H1 (cell line): ENCODE measurements around the gene WDFY3. TPM values are rescaled to one million over a fixed set of nuclear protein-coding genes. Genes with fewer than 3 reads are reported as not detected.

Source experiments
- NRF1 ChIP-seq: IDR thresholded peaks from 2 replicates; pipeline ENCODE4 v1.6.1; 2011; ENCODE audit warnings: mild to moderate bottlenecking, low read depth, low read length, improper control_type of control experiment
- SIX5 ChIP-seq: IDR thresholded peaks from 2 replicates; pipeline ENCODE4 v1.6.1; 2011; ENCODE audit warnings: mild to moderate bottlenecking, low read depth, low read length
- SP2 ChIP-seq: IDR thresholded peaks from 2 replicates; pipeline ENCODE4 v1.6.1; 2012; ENCODE audit warnings: mild to moderate bottlenecking, low read length, inconsistent platforms
- TAF7 ChIP-seq: optimal IDR thresholded peaks from 2 replicates; pipeline ENCODE3; 2011; ENCODE audit warnings: low read depth, mild to moderate bottlenecking, inconsistent platforms, low read length, moderate library complexity, borderline replicate concordance
- TEAD4 ChIP-seq: IDR thresholded peaks from 2 replicates; pipeline ENCODE4 v1.6.1; 2012; ENCODE audit warnings: low read depth, low read length, inconsistent platforms, mixed read lengths
- polyA plus RNA-seq, 7 experiments: library from polyadenylated mRNA; depleted of rRNA in 3 of 7; stranded (reverse) in 5 of 7; unstranded in 2 of 7; fragments of >200 nt in 5 of 7; fragments of 200-250 nt in 2 of 7; gene quantifications; 1 replicate in 5 of 7; 2 replicates in 1 of 7; 4 replicates in 1 of 7; pipeline versions ENCODE4 v1.2.1 to v1.2.3, GENCODE V29; 2011 to 2013; ENCODE audit warnings: missing spikeins in 2 of 7, mixed read lengths in 2 of 7
- total RNA-seq: library from RNA; stranded (reverse); fragmentation: NEBNext Ultra II Directional; extraction: Animal tissue kit (Norgen Biotek cat#: 25700); gene quantifications from 2 replicates; pipeline ENCODE4 v1.2.1, GENCODE V29; 2021

Gene WDFY3
- total and polyA plus RNA-seq, 2 of the 8 experiments (the other 6 are each of a cell fraction or from before 2014, with no cell fraction given): 25.6 to 62.4 TPM

DNA sequence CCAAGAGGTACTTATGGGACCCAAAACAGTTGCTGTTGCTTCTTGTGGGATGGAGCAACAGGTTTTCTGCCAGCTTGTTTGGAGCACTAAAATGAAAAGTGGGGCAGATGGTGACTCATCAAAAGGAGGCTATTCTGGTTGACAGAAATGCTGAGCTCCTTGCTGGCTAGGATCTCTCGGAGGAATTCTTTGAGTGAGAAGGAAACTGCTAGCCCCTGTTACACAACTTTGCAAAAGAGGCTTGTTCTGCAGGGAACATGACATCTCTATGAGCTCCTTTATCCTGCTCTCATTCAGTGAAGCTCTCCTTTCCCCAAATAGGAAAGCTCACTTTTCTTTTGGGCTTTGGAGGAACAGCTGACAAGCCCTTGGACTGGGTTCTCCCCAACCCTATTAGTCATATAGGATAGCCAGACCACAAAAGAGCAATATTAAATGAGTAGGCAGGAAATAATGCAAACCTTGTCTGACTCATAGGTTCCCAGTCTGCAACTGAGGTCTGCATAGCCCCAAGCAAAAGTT is 275.3 kb downstream of the WDFY3 start (continued):
- TF ChIP-seq TAF7: no peak
- TF ChIP-seq SP2: no peak
- no peak for TF ChIP-seq TEAD4
- no peak for TF ChIP-seq SIX5
- no peak for TF ChIP-seq NRF1
- TF ChIP-seq, all 59 proteins: peak for 0
